Kidney tubule cell (primary cell): ENCODE results near the gene HPS4.
A peak's percentile ranks its signal among the peaks of the same experiment; 100 is the strongest.

ENCODE experiments used
- DNase-seq: peaks from one replicate; pipeline ENCODE4 v3.0.0-alpha.2; 2018; ENCODE audit warnings: low spot score

The HPS4 gene

GRCh38 chr22:26496456-26496855 is 12.9 kb upstream of the HPS4 start:
- no peak for DNase-seq

- DNase-seq: peak; percentile 63
These were observed 10.9 kb upstream of the HPS4 start for GRCh38 chr22:26494506-26494905.

GRCh38 chr22:26492220-26492619 is 8.6 kb upstream of the HPS4 start:
- no peak for DNase-seq

GRCh38 chr22:26489447-26490036 is 6.0 kb upstream of the HPS4 start:
- DNase-seq: peak; percentile 44

GRCh38 chr22:26487996-26488395 is 4.4 kb upstream of the HPS4 start:
- DNase-seq: no peak

GRCh38 chr22:26486394-26486793 is 2.8 kb upstream of the HPS4 start:
- DNase-seq: no peak

GRCh38 chr22:26485806-26486390 is 2.3 kb upstream of the HPS4 start:
- DNase-seq: no peak

- DNase-seq: no peak
These were observed 1.4 kb upstream of the HPS4 start for GRCh38 chr22:26485013-26485412.

GRCh38 chr22:26484360-26484706 is 750 bp upstream of the HPS4 start:
- DNase-seq: no peak

- no peak for DNase-seq
These were observed 542 bp downstream of the HPS4 start for GRCh38 chr22:26483043-26483438.

- no peak for DNase-seq
These were observed 1.4 kb downstream of the HPS4 start for GRCh38 chr22:26482161-26482560.

GRCh38 chr22:26481694-26482093 is 1.9 kb downstream of the HPS4 start:
- DNase-seq: no peak

- DNase-seq: no peak
These were observed 2.4 kb downstream of the HPS4 start for GRCh38 chr22:26481112-26481693.

GRCh38 chr22:26480611-26480932 is 3.0 kb downstream of the HPS4 start:
- no peak for DNase-seq

- DNase-seq: peak; percentile 30
These were observed 3.6 kb downstream of the HPS4 start for GRCh38 chr22:26479792-26480610.

- no peak for DNase-seq
These were observed 4.4 kb downstream of the HPS4 start for GRCh38 chr22:26479043-26479791.

- DNase-seq: no peak
These were observed 6.2 kb downstream of the HPS4 start for GRCh38 chr22:26477341-26477731.

GRCh38 chr22:26476705-26477340 is 6.8 kb downstream of the HPS4 start:
- DNase-seq: peak; percentile 65

GRCh38 chr22:26474682-26475081 is 8.9 kb downstream of the HPS4 start:
- DNase-seq: peak; percentile 90

GRCh38 chr22:26471522-26471921 is 12.1 kb downstream of the HPS4 start:
- DNase-seq: peak; percentile 99

- DNase-seq: no peak
These were observed 12.8 kb downstream of the HPS4 start for GRCh38 chr22:26470807-26471206.

GRCh38 chr22:26466196-26466595 is 17.4 kb downstream of the HPS4 start:
- DNase-seq: no peak
